Liver (tissue), 9 donors: Measurements from ENCODE around the gene SLC7A6. TPM values are rescaled to one million over a fixed set of nuclear protein-coding genes. Genes with fewer than 3 reads are reported as not detected.

Experiments used
- DNase-seq: peaks from one replicate; pipeline ENCODE4 v3.0.0-alpha.2; 2017; ENCODE audit warnings: low spot score
- H3K27ac ChIP-seq, 2 donors: one replicate each; pipeline ENCODE4 v1.7.0; 2013; ENCODE audit warnings: inconsistent platforms in 2 of 2, low read length in 2 of 2, control low read depth in 1 of 2, low read depth in 1 of 2, mild to moderate bottlenecking in 1 of 2
- H3K27me3 ChIP-seq, 4 donors: one replicate each; pipeline versions ENCODE4 v1.6.1 to v1.7.0; 2013; ENCODE audit warnings: low read length in 3 of 4, inconsistent platforms in 1 of 4, mild to moderate bottlenecking in 1 of 4, moderate library complexity in 1 of 4; ENCODE audit not compliant: control insufficient read depth in 4 of 4, insufficient read depth in 4 of 4
- H3K36me3 ChIP-seq, 4 donors: one replicate each; pipeline versions ENCODE4 v1.6.1 to v1.7.0; 2013; ENCODE audit warnings: low read length in 3 of 4, mild to moderate bottlenecking in 3 of 4, low read depth in 1 of 4, moderate library complexity in 1 of 4; ENCODE audit not compliant: control insufficient read depth in 4 of 4, insufficient read depth in 3 of 4
- H3K4me1 ChIP-seq, 4 donors: one replicate each; pipeline versions ENCODE4 v1.6.1 to v1.7.0; 2013; ENCODE audit warnings: low read length in 3 of 4, mild to moderate bottlenecking in 3 of 4, moderate library complexity in 1 of 4; ENCODE audit not compliant: control insufficient read depth in 4 of 4, insufficient read depth in 4 of 4
- H3K4me3 ChIP-seq, 3 donors: one replicate each; pipeline versions ENCODE4 v1.6.1 to v1.7.0; 2013; ENCODE audit warnings: low read length in 3 of 3, control low read depth in 1 of 3, low read depth in 1 of 3, mild to moderate bottlenecking in 1 of 3
- H3K9ac ChIP-seq, 2 donors: one replicate each; pipeline ENCODE4 v1.7.0; 2013; ENCODE audit warnings: low read length in 2 of 2, mild to moderate bottlenecking in 2 of 2, moderate library complexity in 2 of 2, control low read depth in 1 of 2, low read depth in 1 of 2
- H3K9me3 ChIP-seq, 4 donors: one replicate each; pipeline versions ENCODE4 v1.6.1 to v1.7.0; 2013; ENCODE audit warnings: low read length in 3 of 4; ENCODE audit not compliant: control insufficient read depth in 4 of 4
- ATF3 ChIP-seq: IDR thresholded peaks from 2 replicates; pipeline ENCODE4 v1.6.1; 2016; ENCODE audit warnings: antibody characterized with exemption
- CTCF ChIP-seq: fragments of 150-350 bp; IDR thresholded peaks from 2 replicates; pipeline ENCODE4 v1.5.1; 2017; ENCODE audit warnings: improper control_type of control experiment, low read depth, low read length; ENCODE audit not compliant: missing input control
- EGR1 ChIP-seq, 2 donors: IDR thresholded peaks; 2 replicates each; pipeline ENCODE4 v1.6.1; 2016 to 2018; ENCODE audit warnings: antibody characterized with exemption in 2 of 2, low read depth in 2 of 2
- FOXA1 ChIP-seq: IDR thresholded peaks from 2 replicates; pipeline ENCODE4 v1.6.1; 2016; ENCODE audit warnings: antibody characterized with exemption
- FOXA2 ChIP-seq: IDR thresholded peaks from 2 replicates; pipeline ENCODE4 v1.6.1; 2016; ENCODE audit warnings: antibody characterized with exemption
- GABPA ChIP-seq, 2 donors: IDR thresholded peaks in 1 of 2; conservative IDR thresholded peaks in 1 of 2; 2 replicates each; pipeline ENCODE4 v1.6.1; 2016; ENCODE audit warnings: antibody characterized with exemption in 2 of 2, mild to moderate bottlenecking in 1 of 2, moderate library complexity in 1 of 2
- HNF4A ChIP-seq, 2 donors: conservative IDR thresholded peaks; 2 replicates each; pipeline ENCODE4 v1.6.1; 2016; ENCODE audit warnings: antibody characterized with exemption in 2 of 2, mild to moderate bottlenecking in 2 of 2
- HNF4G ChIP-seq: IDR thresholded peaks from 2 replicates; pipeline ENCODE4 v1.6.1; 2016; ENCODE audit warnings: antibody characterized with exemption
- JUND ChIP-seq, 2 donors: IDR thresholded peaks; 2 replicates each; pipeline ENCODE4 v1.6.1; 2016; ENCODE audit warnings: antibody characterized with exemption in 2 of 2
- MAX ChIP-seq: IDR thresholded peaks from 2 replicates; pipeline ENCODE4 v1.6.1; 2016; ENCODE audit warnings: antibody characterized with exemption
- NR2F2 ChIP-seq: IDR thresholded peaks from 2 replicates; pipeline ENCODE4 v1.6.1; 2016; ENCODE audit warnings: antibody characterized with exemption
- RAD21 ChIP-seq, 2 donors: IDR thresholded peaks; 2 replicates each; pipeline ENCODE4 v1.6.1; 2016; ENCODE audit warnings: antibody characterized with exemption in 2 of 2, mild to moderate bottlenecking in 2 of 2
- REST ChIP-seq: IDR thresholded peaks from 2 replicates; pipeline ENCODE4 v1.6.1; 2016; ENCODE audit warnings: antibody characterized with exemption, mild to moderate bottlenecking
- RXRA ChIP-seq, 2 donors: IDR thresholded peaks; 2 replicates each; pipeline ENCODE4 v1.6.1; 2017 to 2018; ENCODE audit warnings: antibody characterized with exemption in 2 of 2, mild to moderate bottlenecking in 1 of 2
- SP1 ChIP-seq: IDR thresholded peaks from 2 replicates; pipeline ENCODE4 v1.6.1; 2018; ENCODE audit warnings: antibody characterized with exemption, mild to moderate bottlenecking
- YY1 ChIP-seq: IDR thresholded peaks from 2 replicates; pipeline ENCODE4 v1.6.1; 2016; ENCODE audit warnings: antibody characterized with exemption, mild to moderate bottlenecking
- ZBTB33 ChIP-seq: IDR thresholded peaks from 2 replicates; pipeline ENCODE4 v1.6.1; 2016; ENCODE audit warnings: antibody characterized with exemption
- WGBS: extraction: QIAGEN DNeasy Blood & Tissue Kit; methylation state at CpG from one replicate; pipeline ENCODE4 v1.1.7; 2013; 5-methylcytosine and 5-hydroxymethylcytosine counted together
- polyA plus RNA-seq, 2 donors: library from polyadenylated mRNA; stranded (reverse) in 1 of 2; unstranded in 1 of 2; fragments of 200-250 nt in 1 of 2; fragments of >200 nt in 1 of 2; fragmentation: Nextera tagmentation in 1 of 2; extraction: Ambion mirVana in 1 of 2; gene quantifications; one replicate each; pipeline versions ENCODE4 v1.2.1 to v1.2.3, GENCODE V29; 2013 to 2015
- total RNA-seq, 2 donors: library from RNA; depleted of rRNA; stranded (reverse); fragments of >200 nt; gene quantifications; one replicate each; pipeline ENCODE4 v1.2.3, GENCODE V29; 2014
- donor health status: healthy.
- donor health status: healthy.
- donor health status: healthy.
- donor health status: healthy.
- donor health status: healthy.

The SLC7A6 gene
- total and polyA plus RNA-seq, 4 donors: 1.2 to 4.9 (median 1.9) TPM

GRCh38 chr16:68235108-68235886 lies 29.0 kb upstream of the SLC7A6 start:
- Histone ChIP-seq H3K4me3 (peak overlapping the region; percentile 82 to 88 (median 85)), H3K4me1 (peaks cover 15 to 54% (median 38%) of the 10 kb centered on the region in 4 donors), H3K27me3 (no peaks in the 10 kb centered on the region), H3K27ac (peak overlapping the region; percentile 87 to 88), H3K9me3 (no peaks in the 10 kb centered on the region), H3K9ac (peak overlapping the region; percentile 51 to 58), H3K36me3 (peaks cover 4 to 20% (median 14%) of the 10 kb centered on the region in 4 donors)
- peak; percentile 38 for DNase-seq
- no peak for TF ChIP-seq EGR1 (IDR thresholded peaks at IDR 0.05; ENCODE audit: low read depth in 2 of 2)
- TF ChIP-seq HNF4G: no peak
- no peak for TF ChIP-seq YY1
- TF ChIP-seq CTCF: no peak
- no peak for TF ChIP-seq ATF3
- TF ChIP-seq RXRA (IDR thresholded peaks at IDR 0.05): no peak
- no peak for TF ChIP-seq JUND (IDR thresholded peaks at IDR 0.05)
- no peak for TF ChIP-seq NR2F2
- TF ChIP-seq HNF4A (conservative IDR thresholded peaks at IDR 0.05): no peak
- no peak for TF ChIP-seq FOXA2
- TF ChIP-seq MAX: no peak
- no peak for TF ChIP-seq GABPA (IDR thresholded peaks at IDR 0.05 in 1 of 2, conservative IDR thresholded peaks at IDR 0.05 in 1 of 2)
- no peak for TF ChIP-seq RAD21 (IDR thresholded peaks at IDR 0.05)
- TF ChIP-seq REST: no peak
- no peak for TF ChIP-seq SP1
- no peak for TF ChIP-seq FOXA1
- WGBS: 20% methylated on average over 73 of the region's 73 CpGs

- Histone ChIP-seq H3K4me3 (peak within 1 kb of the TSS; percentile 82 to 88 (median 85)), H3K9me3 (no peaks in the 10 kb centered on the region), H3K27ac (peak within 1 kb of the TSS; percentile 87 to 88), H3K36me3 (peaks cover 4 to 15% (median 9%) of the 10 kb centered on the region in 4 donors), H3K27me3 (no peaks in the 10 kb centered on the region), H3K9ac (peak within 1 kb of the TSS; percentile 58 to 80), H3K4me1 (peaks cover 15 to 53% (median 38%) of the 10 kb centered on the region in 4 donors)
- DNase-seq: no peak
- no peak for TF ChIP-seq ZBTB33
- peak; percentile 34 for TF ChIP-seq YY1
- WGBS: 3% methylated on average over 36 of the region's 36 CpGs
Measured at GRCh38 chr16:68235887-68236136, 28.5 kb upstream of the SLC7A6 start, which contains the start of gene ESRP2. ESRP2 (minus strand) TSS chr16:68236127; CDS start chr16:68236045, 82 bp downstream.
